HG03565 (cell line): ENCODE results near the gene HOXD12.

Source experiments
- ATAC-seq: cut with Tn5 transposase; IDR thresholded peaks from one replicate; pipeline ENCODE4 v1.9.1; 2021; ENCODE audit warnings: mild to moderate bottlenecking, moderate library complexity; ENCODE audit not compliant: unreplicated experiment

HOXD12 gene

GRCh38 chr2:176092270-176093144 is 7.1 kb upstream of the HOXD12 start, which contains the start of gene HOXD13:
Gene HOXD13, plus strand, starts transcription at chr2:176092721. Its CDS starts 170 bp downstream, at chr2:176092891.
- ATAC-seq: no peak

GRCh38 chr2:176093145-176093897 is 6.3 kb upstream of the HOXD12 start:
- ATAC-seq: no peak

- no peak for ATAC-seq
Measured at GRCh38 chr2:176093898-176094249, 5.7 kb upstream of the HOXD12 start.

GRCh38 chr2:176094349-176094748 is 5.2 kb upstream of the HOXD12 start:
- no peak for ATAC-seq

GRCh38 chr2:176095421-176095820 is 4.2 kb upstream of the HOXD12 start:
- ATAC-seq: no peak

- no peak for ATAC-seq
Measured at GRCh38 chr2:176096243-176096985, 3.2 kb upstream of the HOXD12 start.

- ATAC-seq: no peak
Measured at GRCh38 chr2:176096986-176097819, 2.4 kb upstream of the HOXD12 start.

GRCh38 chr2:176097820-176098365 is 1.7 kb upstream of the HOXD12 start:
- no peak for ATAC-seq

GRCh38 chr2:176098366-176099158 is 1.0 kb upstream of the HOXD12 start:
- no peak for ATAC-seq

- no peak for ATAC-seq
Measured at GRCh38 chr2:176099159-176099727, 352 bp upstream of the HOXD12 start.

- no peak for ATAC-seq
Measured at GRCh38 chr2:176100547-176101140, 1.0 kb downstream of the HOXD12 start.

GRCh38 chr2:176101216-176101830 is 1.7 kb downstream of the HOXD12 start:
- no peak for ATAC-seq

GRCh38 chr2:176101842-176102241 is 2.2 kb downstream of the HOXD12 start:
- no peak for ATAC-seq

- ATAC-seq: no peak
Measured at GRCh38 chr2:176102309-176102866, 2.8 kb downstream of the HOXD12 start.

- no peak for ATAC-seq
Measured at GRCh38 chr2:176103194-176103593, 3.6 kb downstream of the HOXD12 start.

- ATAC-seq: no peak
Measured at GRCh38 chr2:176103742-176104315, 4.2 kb downstream of the HOXD12 start.

GRCh38 chr2:176104316-176105077 is 4.9 kb downstream of the HOXD12 start:
- ATAC-seq: no peak
